B cell (primary cell): ENCODE data around the gene EMX2. TPM values are rescaled to one million over a fixed set of nuclear protein-coding genes. Genes with fewer than 3 reads are reported as not detected.

Experiments
- ATAC-seq: fragments of 200-7000 bp; cut with Tn5 transposase; one replicate; pipeline ENCODE4 v1.10.0; 2021; ENCODE audit warnings: low read depth, mild to moderate bottlenecking, moderate number of reproducible peaks, moderate library complexity
- CTCF ChIA-PET: fragments of 350-600 bp; sonication (Branson Sonifier 250); formaldehyde crosslinking; loops from one replicate; lab custom pipeline; 2021; ENCODE audit warnings: antibody characterized with exemption, inconsistent platforms; lab: Charles Lee
- POLR2A ChIA-PET: fragments of 350-600 bp; sonication (Branson Sonifier 250); formaldehyde crosslinking; loops from one replicate; lab custom pipeline; 2021; ENCODE audit warnings: antibody characterized with exemption; lab: Charles Lee
- DNase-seq: peaks from one replicate; pipeline ENCODE4 v3.0.0; 2013
- H2AFZ ChIP-seq: 2 replicates; pipeline ENCODE4 v1.6.1; 2012; ENCODE audit warnings: mild to moderate bottlenecking, low read depth, low read length; ENCODE audit not compliant: insufficient read depth, poor library complexity, severe bottlenecking
- H3K27ac ChIP-seq, 2 donors: 1 replicate in 1 of 2; 2 replicates in 1 of 2; pipeline ENCODE4 v1.5.1; 2012 to 2013; ENCODE audit warnings: low read length in 2 of 2, mild to moderate bottlenecking in 2 of 2, moderate library complexity in 1 of 2
- H3K27me3 ChIP-seq, 4 experiments: fragments of 200-600 bp in 1 of 4; sonication (generic) in 1 of 4; replicated peaks in 1 of 4; 1 replicate in 2 of 4; 2 replicates in 2 of 4; pipeline versions ENCODE4 v1.6.1 to v1.7.0; 2013 to 2016; ENCODE audit warnings: low read length in 3 of 4, mild to moderate bottlenecking in 2 of 4, mixed read lengths in 1 of 4, moderate library complexity in 1 of 4; ENCODE audit not compliant: insufficient read depth in 4 of 4, control insufficient read depth in 3 of 4; ENCODE audit errors: control extremely low read depth in 1 of 4
- H3K36me3 ChIP-seq, 2 experiments: replicated peaks in 1 of 2; 1 replicate in 1 of 2; 2 replicates in 1 of 2; pipeline versions ENCODE4 v1.6.1 to v1.7.1; 2013; ENCODE audit warnings: low read length in 1 of 2; ENCODE audit not compliant: insufficient read depth in 2 of 2, control insufficient read depth in 1 of 2; ENCODE audit errors: control extremely low read depth in 1 of 2, extremely low read depth in 1 of 2
- H3K4me1 ChIP-seq, 2 donors: fragments of 200-600 bp in 1 of 2; sonication (generic) in 1 of 2; 1 replicate in 1 of 2; 2 replicates in 1 of 2; pipeline versions ENCODE4 v1.5.1 to v1.6.1; 2013 to 2017; ENCODE audit warnings: low read length in 2 of 2; ENCODE audit not compliant: control insufficient read depth in 2 of 2, insufficient read depth in 2 of 2
- H3K4me2 ChIP-seq: replicated peaks from 2 replicates; pipeline ENCODE3; 2012; ENCODE audit warnings: mild to moderate bottlenecking, low read depth, low read length; ENCODE audit not compliant: poor library complexity, severe bottlenecking
- H3K4me3 ChIP-seq, 5 experiments: fragments of 200-600 bp in 1 of 5; sonication (generic) in 1 of 5; 1 replicate in 3 of 5; 2 replicates in 2 of 5; pipeline versions ENCODE4 v1.5.1 to v1.7.0; 2011 to 2016; ENCODE audit warnings: low read length in 4 of 5, mild to moderate bottlenecking in 4 of 5, low read depth in 2 of 5, control low read depth in 1 of 5, moderate library complexity in 1 of 5; ENCODE audit not compliant: insufficient read depth in 1 of 5; ENCODE audit errors: control extremely low read depth in 1 of 5, extremely low read depth in 1 of 5
- H3K79me2 ChIP-seq: fragments of 200-600 bp; sonication (generic); one replicate; pipeline ENCODE4 v1.6.0; 2016; ENCODE audit warnings: low read length; ENCODE audit not compliant: control insufficient read depth, insufficient read depth
- H3K9ac ChIP-seq: fragments of 200-600 bp; sonication (generic); 2 replicates; pipeline ENCODE4 v1.6.1; 2017; ENCODE audit warnings: mild to moderate bottlenecking, low read length, moderate library complexity
- H3K9me3 ChIP-seq, 3 donors: one replicate each; pipeline versions ENCODE4 v1.6.1 to v1.7.1; 2013; ENCODE audit warnings: low read length in 2 of 3; ENCODE audit not compliant: control insufficient read depth in 2 of 3, insufficient read depth in 1 of 3; ENCODE audit errors: control extremely low read depth in 1 of 3
- H4K20me1 ChIP-seq: 2 replicates; pipeline ENCODE4 v1.6.0; 2012; ENCODE audit warnings: mild to moderate bottlenecking, low read length; ENCODE audit not compliant: insufficient read depth, control insufficient read depth, poor library complexity, severe bottlenecking
- H3K27ac Mint-ChIP-seq: one replicate; pipeline ENCODE4 v1.8.0; 2021; ENCODE audit warnings: mixed read lengths
- H3K27me3 Mint-ChIP-seq: one replicate; pipeline ENCODE4 v1.8.0; 2021; ENCODE audit warnings: mixed read lengths
- H3K4me1 Mint-ChIP-seq: one replicate; pipeline ENCODE4 v1.8.0; 2021; ENCODE audit warnings: mixed read lengths
- H3K4me3 Mint-ChIP-seq: one replicate; pipeline ENCODE4 v1.8.0; 2021; ENCODE audit warnings: mixed read lengths
- H3K9me3 Mint-ChIP-seq: one replicate; pipeline ENCODE4 v1.8.0; 2022; ENCODE audit warnings: mixed read lengths; ENCODE audit not compliant: insufficient read depth
- EZH2 ChIP-seq: IDR thresholded peaks from 2 replicates; pipeline ENCODE4 v1.6.1; 2012; ENCODE audit warnings: borderline replicate concordance, low read depth, mild to moderate bottlenecking, moderate library complexity, low read length; ENCODE audit not compliant: insufficient read depth, poor library complexity, severe bottlenecking
- WGBS: methylation state at CpG from one replicate; pipeline ENCODE4 v1.1.5; 2013; ENCODE audit warnings: missing lambda C conversion rate; ENCODE audit not compliant: insufficient coverage; 5-methylcytosine and 5-hydroxymethylcytosine counted together
- intact Hi-C: fragments of 100-400 bp; cut with micrococcal nuclease; formaldehyde crosslinking; loops from one replicate; pipeline ENCODE4 v1.10.0; 2022
- polyA plus RNA-seq: library from polyadenylated mRNA; depleted of rRNA; stranded (reverse); fragments of >200 nt; gene quantifications from 2 replicates; pipeline ENCODE4 v1.2.3, GENCODE V29; 2012
- total RNA-seq, 2 donors: library from RNA; stranded (reverse); fragments of 120-200 nt in 1 of 2; gene quantifications; 1 replicate in 1 of 2; 2 replicates in 1 of 2; pipeline versions ENCODE4 v1.2.3 to v1.2.4, GENCODE V29; 2013 to 2022
- TF ChIP-seq, protein P1 (sequence below): fragments of 200-600 bp; IDR thresholded peaks from one replicate; pipeline ENCODE4 v1.8.0; 2022; ENCODE audit warnings: antibody characterized with exemption, mild to moderate bottlenecking

Gene EMX2
- total and polyA plus RNA-seq, 2 donors (not counting 1 experiment from before 2014, with no cell fraction given) = not detected

DNA sequence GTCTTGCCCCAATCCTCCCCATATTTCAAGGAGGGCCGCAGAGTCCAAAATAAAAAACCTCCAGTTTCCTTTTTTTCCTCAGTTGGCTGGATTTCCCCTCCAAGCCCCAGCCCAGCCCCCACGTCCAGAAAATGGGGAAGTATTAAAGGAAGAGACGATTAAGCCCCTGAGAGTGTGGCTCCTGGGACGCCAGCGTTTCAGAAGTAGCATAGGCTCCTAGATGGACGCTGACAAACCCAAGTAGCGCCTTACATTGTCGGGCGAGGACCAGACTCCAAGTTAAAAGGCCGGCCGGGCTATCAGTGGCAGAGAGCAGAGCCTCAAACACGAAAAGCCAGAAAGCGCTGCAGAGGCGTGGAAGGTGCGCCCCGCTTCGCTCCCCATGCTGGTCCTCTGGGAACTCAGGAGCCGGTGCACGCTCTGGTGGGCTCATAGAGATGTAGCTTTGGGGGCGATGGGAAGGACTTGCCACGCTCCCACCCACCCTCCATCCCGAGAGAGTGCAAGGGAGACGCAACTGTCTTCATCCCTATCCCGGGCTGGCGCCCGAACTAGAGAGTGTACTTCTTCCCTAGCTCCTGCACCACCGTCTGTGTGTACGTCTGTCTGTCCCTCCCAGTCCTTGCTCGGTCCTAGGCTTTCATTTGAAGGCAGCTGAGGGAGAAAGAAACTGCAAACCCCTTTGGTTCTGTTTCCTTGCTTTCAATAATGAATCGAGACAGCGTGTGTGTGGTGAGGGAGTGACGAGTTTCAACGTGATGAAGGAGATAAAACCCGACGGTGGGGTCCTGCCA lies 6.3 kb upstream of the EMX2 start:
- no peak overlapping the region for H3K4me3 ChIP-seq
- H3K4me2 ChIP-seq = no peak overlapping the region
- no peaks in the 10 kb centered on the region for H4K20me1 ChIP-seq
- H2AFZ ChIP-seq = no peak overlapping the region
- no peak overlapping the region for H3K4me3 Mint-ChIP-seq
- DNase-seq (no peak), ATAC-seq (no peak)
- H3K9me3 Mint-ChIP-seq = no peaks in the 10 kb centered on the region
- no peak overlapping the region for H3K9ac ChIP-seq
- H3K27me3 ChIP-seq = peaks cover 0 to 96% (median 53%) of the 10 kb centered on the region in 4 experiments
- H3K27ac ChIP-seq = no peak overlapping the region
- peaks cover 3 to 8% of the 10 kb centered on the region in 2 donors for H3K4me1 ChIP-seq
- peaks cover 62% of the 10 kb centered on the region for H3K27me3 Mint-ChIP-seq
- ChIA-PET CTCF (no interaction called here), POLR2A (no interaction called here)
- no peaks in the 10 kb centered on the region for H3K79me2 ChIP-seq
- TF ChIP-seq, protein P1, sequence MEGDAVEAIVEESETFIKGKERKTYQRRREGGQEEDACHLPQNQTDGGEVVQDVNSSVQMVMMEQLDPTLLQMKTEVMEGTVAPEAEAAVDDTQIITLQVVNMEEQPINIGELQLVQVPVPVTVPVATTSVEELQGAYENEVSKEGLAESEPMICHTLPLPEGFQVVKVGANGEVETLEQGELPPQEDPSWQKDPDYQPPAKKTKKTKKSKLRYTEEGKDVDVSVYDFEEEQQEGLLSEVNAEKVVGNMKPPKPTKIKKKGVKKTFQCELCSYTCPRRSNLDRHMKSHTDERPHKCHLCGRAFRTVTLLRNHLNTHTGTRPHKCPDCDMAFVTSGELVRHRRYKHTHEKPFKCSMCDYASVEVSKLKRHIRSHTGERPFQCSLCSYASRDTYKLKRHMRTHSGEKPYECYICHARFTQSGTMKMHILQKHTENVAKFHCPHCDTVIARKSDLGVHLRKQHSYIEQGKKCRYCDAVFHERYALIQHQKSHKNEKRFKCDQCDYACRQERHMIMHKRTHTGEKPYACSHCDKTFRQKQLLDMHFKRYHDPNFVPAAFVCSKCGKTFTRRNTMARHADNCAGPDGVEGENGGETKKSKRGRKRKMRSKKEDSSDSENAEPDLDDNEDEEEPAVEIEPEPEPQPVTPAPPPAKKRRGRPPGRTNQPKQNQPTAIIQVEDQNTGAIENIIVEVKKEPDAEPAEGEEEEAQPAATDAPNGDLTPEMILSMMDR = no peak
- no peak for TF ChIP-seq EZH2
- no peaks in the 10 kb centered on the region for H3K36me3 ChIP-seq
- H3K4me1 Mint-ChIP-seq = peaks cover 7% of the 10 kb centered on the region
- no peak overlapping the region for H3K27ac Mint-ChIP-seq
- H3K9me3 ChIP-seq = peaks cover 0 to 20% (median 0%) of the 10 kb centered on the region in 3 donors
- intact Hi-C loops = no loop called here
- WGBS = 7% methylated on average over 26 of the region's 35 CpGs

DNA sequence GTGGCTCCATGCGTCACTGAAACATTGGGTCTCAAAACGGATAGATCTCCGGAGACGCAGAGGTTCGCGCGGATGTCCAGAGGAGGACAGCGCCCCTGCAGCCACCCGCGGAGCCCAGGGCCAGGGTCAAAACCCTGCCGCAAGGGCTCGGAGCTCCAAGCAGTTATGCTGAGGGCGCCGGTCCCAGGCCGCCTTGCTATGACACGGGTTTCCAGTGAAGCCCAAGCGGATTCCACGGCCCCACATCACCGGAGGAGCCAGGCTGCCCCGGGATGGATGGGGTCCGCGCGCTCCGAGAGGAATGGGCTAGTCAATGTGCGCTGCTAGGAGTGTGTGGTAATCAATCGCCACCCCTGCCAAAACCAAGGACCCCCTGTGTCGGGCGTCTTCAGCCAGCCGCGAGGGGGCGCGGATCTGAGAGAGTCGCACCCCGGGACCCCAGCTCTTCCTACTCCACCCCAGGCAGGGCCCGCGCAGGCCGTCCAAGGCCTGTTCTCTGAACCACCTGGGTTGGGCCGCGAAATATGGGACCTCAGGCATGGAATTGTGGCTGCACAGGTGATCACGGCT lies 5.6 kb upstream of the EMX2 start:
- no peaks in the 10 kb centered on the region for H3K36me3 ChIP-seq
- Mint-ChIP-seq H3K4me1 (peaks cover 9% of the 10 kb centered on the region), H3K4me3 (no peak overlapping the region), H3K27me3 (peaks cover 59% of the 10 kb centered on the region), H3K9me3 (no peaks in the 10 kb centered on the region), H3K27ac (no peak overlapping the region)
- TF ChIP-seq, protein P1 = no peak
- no peak for TF ChIP-seq EZH2
- H4K20me1 ChIP-seq = no peaks in the 10 kb centered on the region
- no peaks in the 10 kb centered on the region for H3K79me2 ChIP-seq
- DNase-seq (no peak), ATAC-seq (no peak)
- 12% methylated on average over 40 of the region's 40 CpGs for WGBS
- ChIA-PET CTCF (no interaction called here), POLR2A (no interaction called here)
- H3K27me3 ChIP-seq = peaks cover 0 to 96% (median 53%) of the 10 kb centered on the region in 4 experiments
- peaks cover 3 to 8% of the 10 kb centered on the region in 2 donors for H3K4me1 ChIP-seq
- no peak overlapping the region for H3K27ac ChIP-seq
- intact Hi-C loops = no loop called here
- no peak overlapping the region for H3K9ac ChIP-seq
- no peak overlapping the region for H2AFZ ChIP-seq
- no peak overlapping the region for H3K4me3 ChIP-seq
- no peak overlapping the region for H3K4me2 ChIP-seq
- H3K9me3 ChIP-seq = peaks cover 0 to 21% (median 0%) of the 10 kb centered on the region in 3 donors
